Adipose tissue (tissue), 3 donors: ENCODE results near the gene DPP10. TPM values are rescaled to one million over a fixed set of nuclear protein-coding genes. Genes with fewer than 3 reads are reported as not detected.

Experiments used
- H3K27ac ChIP-seq: one replicate; pipeline ENCODE4 v1.5.1; 2013; ENCODE audit warnings: low read depth, low read length
- WGBS, 3 donors: extraction: QIAGEN DNeasy Blood & Tissue Kit; methylation state at CpG; one replicate each; pipeline ENCODE4 v1.1.7; 2013; 5-methylcytosine and 5-hydroxymethylcytosine counted together
- polyA plus RNA-seq, 3 donors: library from polyadenylated mRNA; stranded (reverse); fragments of 200-250 nt; gene quantifications; one replicate each; pipeline ENCODE4 v1.2.3, GENCODE V29; 2013
- donor health status: healthy with polysubstance abuse.
- donor health status: Bipolar disorder and iron deficiency.
- donor health status: healthy.

The DPP10 gene
- polyA plus RNA-seq, 3 donors: 0.18 to 2.0 TPM; not detected in 1

- 80 to 93% (median 87%) methylated on average over 2 of the region's 2 CpGs for WGBS, 3 donors
- no peak overlapping the region for H3K27ac ChIP-seq
Observed at GRCh38 chr2:114753145-114753544, 310.7 kb downstream of the DPP10 start.

- WGBS, 3 donors: 62 to 74% (median 71%) methylated on average over 3 of the region's 3 CpGs
- H3K27ac ChIP-seq: no peak overlapping the region
Observed at GRCh38 chr2:114754907-114755563, 312.6 kb downstream of the DPP10 start.

- WGBS, 3 donors: 57 to 85% (median 60%) methylated on average over 1 of the region's 1 CpG
- no peak overlapping the region for H3K27ac ChIP-seq
Observed at GRCh38 chr2:114762376-114762775, 319.9 kb downstream of the DPP10 start.

GRCh38 chr2:114762986-114763385 lies 320.5 kb downstream of the DPP10 start:
- no peak overlapping the region for H3K27ac ChIP-seq
- 54 to 75% (median 68%) methylated on average over 6 of the region's 6 CpGs for WGBS, 3 donors

- 64 to 71% (median 64%) methylated on average over 4 of the region's 4 CpGs for WGBS, 3 donors
- no peak overlapping the region for H3K27ac ChIP-seq
Observed at GRCh38 chr2:114769110-114769509, 326.7 kb downstream of the DPP10 start.

- 78 to 84% (median 84%) methylated on average over 2 of the region's 2 CpGs for WGBS, 3 donors
- no peak overlapping the region for H3K27ac ChIP-seq
Observed at GRCh38 chr2:114769991-114770390, 327.6 kb downstream of the DPP10 start.

GRCh38 chr2:114784046-114784445 lies 341.6 kb downstream of the DPP10 start:
- WGBS, 3 donors: 19 to 49% (median 43%) methylated on average over 1 of the region's 1 CpG
- H3K27ac ChIP-seq: no peak overlapping the region

GRCh38 chr2:114784890-114785583 lies 342.6 kb downstream of the DPP10 start:
- 45 to 56% (median 54%) methylated on average over 6 of the region's 6 CpGs for WGBS, 3 donors
- no peak overlapping the region for H3K27ac ChIP-seq

- no peak overlapping the region for H3K27ac ChIP-seq
- WGBS, 3 donors: 83 to 93% (median 85%) methylated on average over 5 of the region's 5 CpGs
Observed at GRCh38 chr2:114786901-114787300, 344.5 kb downstream of the DPP10 start.

- no peak overlapping the region for H3K27ac ChIP-seq
- WGBS, 3 donors: 67 to 84% (median 79%) methylated on average over 3 of the region's 3 CpGs
Observed at GRCh38 chr2:114787486-114787885, 345.0 kb downstream of the DPP10 start.

GRCh38 chr2:114789989-114790388 lies 347.5 kb downstream of the DPP10 start:
- WGBS, 3 donors: 74 to 95% (median 82%) methylated on average over 1 of the region's 1 CpG
- H3K27ac ChIP-seq: no peak overlapping the region

- 40 to 78% (median 75%) methylated on average over 4 of the region's 4 CpGs for WGBS, 3 donors
Observed at GRCh38 chr2:114797540-114797939, 355.1 kb downstream of the DPP10 start.

GRCh38 chr2:114797942-114798341 lies 355.5 kb downstream of the DPP10 start:
- 20 to 64% (median 45%) methylated on average over 2 of the region's 2 CpGs for WGBS, 3 donors
- H3K27ac ChIP-seq: no peak overlapping the region

More at GRCh38 chr2:114797540-114797939, 355.1 kb downstream of the DPP10 start:
- H3K27ac ChIP-seq: no peak overlapping the region

- WGBS, 3 donors: 65 to 80% (median 77%) methylated on average over 2 of the region's 2 CpGs
- no peak overlapping the region for H3K27ac ChIP-seq
Observed at GRCh38 chr2:114800371-114800770, 357.9 kb downstream of the DPP10 start.

GRCh38 chr2:114805195-114805594 lies 362.8 kb downstream of the DPP10 start:
- H3K27ac ChIP-seq: no peak overlapping the region
- WGBS, 3 donors: 64 to 82% (median 70%) methylated on average over 3 of the region's 3 CpGs

- WGBS, 3 donors: 75 to 84% (median 84%) methylated on average over 5 of the region's 5 CpGs
- H3K27ac ChIP-seq: no peak overlapping the region
Observed at GRCh38 chr2:114810092-114810491, 367.7 kb downstream of the DPP10 start.

GRCh38 chr2:114812261-114812660 lies 369.8 kb downstream of the DPP10 start:
- WGBS, 3 donors: 68 to 82% (median 78%) methylated on average over 5 of the region's 5 CpGs
- no peak overlapping the region for H3K27ac ChIP-seq

- 75 to 78% (median 76%) methylated on average over 6 of the region's 6 CpGs for WGBS, 3 donors
Observed at GRCh38 chr2:114814355-114814754, 371.9 kb downstream of the DPP10 start.

GRCh38 chr2:114821055-114821454 lies 378.6 kb downstream of the DPP10 start:
- 81 to 86% (median 84%) methylated on average over 3 of the region's 3 CpGs for WGBS, 3 donors
- H3K27ac ChIP-seq: no peak overlapping the region

More at GRCh38 chr2:114814355-114814754, 371.9 kb downstream of the DPP10 start:
- no peak overlapping the region for H3K27ac ChIP-seq

GRCh38 chr2:114843963-114844362 lies 401.5 kb downstream of the DPP10 start:
- WGBS, 3 donors: 58 to 90% (median 75%) methylated on average over 3 of the region's 3 CpGs
- H3K27ac ChIP-seq: no peak overlapping the region
